MCF 10A (cell line): ENCODE results near the gene OR6P1. TPM values are rescaled to one million over a fixed set of nuclear protein-coding genes. Genes with fewer than 3 reads are reported as not detected.

Source experiments
- BruUV-seq: library from RNA; stranded (reverse); fragments of 400-500 nt; replicated peaks from 2 replicates; lab custom pipeline; 2021; lab: Mats Ljungman, UMichigan
- CTCF ChIA-PET: fragments of 300-600 bp; sonication (Branson Sonifier 250); formaldehyde crosslinking; extraction: SDS; loops from one replicate; lab custom pipeline; 2021; ENCODE audit warnings: antibody characterized with exemption, inconsistent platforms; lab: Yijun Ruan, JAX
- POLR2A ChIA-PET: fragments of 300-600, 350-650 bp; sonication (Branson Sonifier 250); formaldehyde crosslinking; extraction: SDS; loops from one replicate; lab custom pipeline; 2020; ENCODE audit warnings: antibody characterized with exemption, inconsistent platforms; lab: Yijun Ruan, JAX
- DNase-seq: peaks from one replicate; pipeline ENCODE4 v3.0.0-alpha.2; 2018; ENCODE audit not compliant: unreplicated experiment
- H3K27ac Mint-ChIP-seq: one replicate; pipeline ENCODE4 v1.8.0; 2022; ENCODE audit warnings: mild to moderate bottlenecking, low read depth, mixed read lengths; ENCODE audit not compliant: unreplicated experiment
- H3K27me3 Mint-ChIP-seq: one replicate; pipeline ENCODE4 v1.8.0; 2022; ENCODE audit warnings: mixed read lengths; ENCODE audit not compliant: insufficient read depth, unreplicated experiment
- H3K36me3 Mint-ChIP-seq: one replicate; pipeline ENCODE4 v1.8.0; 2022; ENCODE audit warnings: mild to moderate bottlenecking, moderate library complexity, mixed read lengths; ENCODE audit not compliant: insufficient read depth, unreplicated experiment
- H3K4me1 Mint-ChIP-seq: one replicate; pipeline ENCODE4 v1.8.0; 2022; ENCODE audit warnings: mixed read lengths; ENCODE audit not compliant: insufficient read depth, unreplicated experiment
- H3K4me3 Mint-ChIP-seq: one replicate; pipeline ENCODE4 v1.8.0; 2022; ENCODE audit warnings: mild to moderate bottlenecking, moderate library complexity, mixed read lengths; ENCODE audit not compliant: unreplicated experiment
- H3K9me3 Mint-ChIP-seq: one replicate; pipeline ENCODE4 v1.8.0; 2022; ENCODE audit warnings: mixed read lengths; ENCODE audit not compliant: unreplicated experiment
- CTCF ChIP-seq: fragments of 200-600 bp; IDR thresholded peaks from one replicate; pipeline ENCODE4 v1.8.0; 2022; ENCODE audit warnings: antibody characterized with exemption, mild to moderate bottlenecking; ENCODE audit not compliant: unreplicated experiment
- intact Hi-C: fragments of 100-400 bp; cut with micrococcal nuclease; formaldehyde crosslinking; loops from 2 replicates; pipeline ENCODE4 v1.14.1; 2022
- total RNA-seq: library from RNA; stranded (reverse); gene quantifications from 2 replicates; pipeline ENCODE4 v1.2.3, GENCODE V29; 2022

OR6P1 gene
- total RNA-seq, 1 experiment from 2014 or later, result not detected

- CTCF ChIA-PET, result interaction anchor here (0.6 to 1.1 kb wide), 2 partner anchors 42 to 48 kb away, joined by 3 read pairs; no protein-coding TSS in a partner anchor
- DNase-seq, result no peak
- Mint-ChIP-seq H3K36me3 (no peaks in the 10 kb centered on the region), H3K9me3 (no peaks in the 10 kb centered on the region), H3K27me3 (peaks cover 72% of the 10 kb centered on the region), H3K4me3 (no peak overlapping the region), H3K4me1 (no peaks in the 10 kb centered on the region), H3K27ac (no peak overlapping the region)
- POLR2A ChIA-PET, result no interaction called here
- no peak for TF ChIP-seq CTCF
- intact Hi-C loops, result no loop called here
- BruUV-seq, result no TSS peak
Observed at GRCh38 chr1:158547533-158547932, 22.8 kb downstream of the OR6P1 start.

- ChIA-PET POLR2A (no interaction called here), CTCF (interaction anchor here (0.6 to 2.2 kb wide), 2 partner anchors 11 to 41 kb away, joined by 3 to 13 read pairs; no protein-coding TSS in a partner anchor)
- no peak overlapping the region for H3K4me3 Mint-ChIP-seq
- H3K4me1 Mint-ChIP-seq, result no peaks in the 10 kb centered on the region
- H3K27me3 Mint-ChIP-seq, result peaks cover 84% of the 10 kb centered on the region
- no peaks in the 10 kb centered on the region for H3K9me3 Mint-ChIP-seq
- H3K36me3 Mint-ChIP-seq, result no peaks in the 10 kb centered on the region
- intact Hi-C loops, result no loop called here
- TF ChIP-seq CTCF, result no peak
- DNase-seq, result no peak
- BruUV-seq, result no TSS peak
- H3K27ac Mint-ChIP-seq, result no peak overlapping the region
Observed at GRCh38 chr1:158537609-158538008, 32.8 kb downstream of the OR6P1 start.

DNA sequence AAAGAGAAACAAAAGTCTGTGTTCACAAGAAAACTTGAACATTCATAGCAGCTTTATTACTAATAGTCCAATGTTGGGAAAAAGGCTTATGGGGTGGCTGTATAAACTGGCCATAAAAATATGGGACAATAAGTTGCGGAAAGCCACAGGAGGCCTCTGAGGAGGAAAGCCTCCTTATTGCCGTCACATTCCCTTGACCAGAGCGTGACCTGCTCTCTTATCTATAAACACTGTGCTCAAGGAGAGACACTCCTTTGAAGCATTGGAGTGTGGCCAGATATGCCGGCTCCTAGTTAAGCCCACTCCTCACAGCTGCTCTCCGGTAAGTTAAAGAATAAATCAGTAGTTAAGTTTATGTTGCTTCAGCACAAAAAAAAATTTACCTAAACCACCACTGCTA lies 35.9 kb downstream of the OR6P1 start:
- H3K27ac Mint-ChIP-seq, result no peak overlapping the region
- DNase-seq, result no peak
- POLR2A ChIA-PET, result no interaction called here
- no peaks in the 10 kb centered on the region for H3K9me3 Mint-ChIP-seq
- H3K36me3 Mint-ChIP-seq, result no peaks in the 10 kb centered on the region
- CTCF ChIA-PET, result no interaction called here
- no peak for TF ChIP-seq CTCF
- H3K4me1 Mint-ChIP-seq, result no peaks in the 10 kb centered on the region
- intact Hi-C loops, result no loop called here
- peaks cover 90% of the 10 kb centered on the region for H3K27me3 Mint-ChIP-seq
- no TSS peak for BruUV-seq
- H3K4me3 Mint-ChIP-seq, result no peak overlapping the region

DNA sequence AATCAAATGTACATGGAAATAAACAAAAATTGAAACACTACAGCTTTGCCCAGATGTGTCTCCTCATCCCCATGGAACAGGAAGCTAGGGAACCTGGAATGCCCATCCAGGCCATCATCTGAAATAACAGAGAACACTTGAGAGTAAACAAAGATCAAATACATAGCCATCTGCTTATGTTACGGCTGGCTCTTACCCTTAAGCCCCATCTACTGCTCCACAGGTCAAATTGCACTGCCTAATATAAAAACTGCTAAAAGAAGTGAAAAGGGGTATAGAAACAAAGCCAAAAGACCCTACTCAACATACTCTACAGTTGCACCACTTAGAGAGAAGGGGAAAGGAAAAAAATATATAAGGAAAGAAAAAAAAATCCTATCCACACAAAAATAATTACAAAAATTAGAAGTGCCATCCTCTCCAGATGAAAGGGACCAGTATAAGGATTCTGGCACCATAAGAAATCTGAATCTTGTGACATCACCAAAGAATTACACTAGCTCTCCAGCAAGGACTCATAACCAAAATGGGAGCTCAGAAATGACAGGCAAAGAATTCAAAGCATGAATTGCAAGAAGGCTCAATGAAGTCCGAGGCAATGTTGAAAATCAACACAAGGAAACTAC lies 43.1 kb downstream of the OR6P1 start:
- peak; percentile 93 for TF ChIP-seq CTCF
- Mint-ChIP-seq H3K27me3 (peaks cover 100% of the 10 kb centered on the region), H3K4me3 (no peak overlapping the region), H3K27ac (no peak overlapping the region), H3K4me1 (no peaks in the 10 kb centered on the region), H3K9me3 (peaks cover 7% of the 10 kb centered on the region), H3K36me3 (no peaks in the 10 kb centered on the region)
- intact Hi-C loops, result loop anchor here (1.0 to 5.0 kb wide), 4 partner anchors 323 to 565 kb away; no protein-coding TSS in a partner anchor
- CTCF ChIA-PET, result interaction anchor here (0.6 to 2.1 kb wide), 42 partner anchors 8 to 1260 kb away, joined by 3 to 25 read pairs (median 4); no protein-coding TSS in a partner anchor
- POLR2A ChIA-PET, result interaction anchor here (0.6 to 1.6 kb wide), 2 partner anchors 324 to 542 kb away, joined by 4 to 5 read pairs; no protein-coding TSS in a partner anchor
- BruUV-seq, result no TSS peak
- peak; percentile 53 for DNase-seq
